A204.1 (cell line): ENCODE data around the gene EBP.
"Not testable (repeated sequence)": the region's sequence is repeated elsewhere in the genome, so short reads cannot be mapped to it uniquely, and the experiment has no call there.

Experiments used
- FAIRE-seq: peaks from 2 replicates; lab custom pipeline; 2012; peaks lifted over from hg19 to GRCh38; lab: Jason Lieb, UNC

Gene EBP

DNA sequence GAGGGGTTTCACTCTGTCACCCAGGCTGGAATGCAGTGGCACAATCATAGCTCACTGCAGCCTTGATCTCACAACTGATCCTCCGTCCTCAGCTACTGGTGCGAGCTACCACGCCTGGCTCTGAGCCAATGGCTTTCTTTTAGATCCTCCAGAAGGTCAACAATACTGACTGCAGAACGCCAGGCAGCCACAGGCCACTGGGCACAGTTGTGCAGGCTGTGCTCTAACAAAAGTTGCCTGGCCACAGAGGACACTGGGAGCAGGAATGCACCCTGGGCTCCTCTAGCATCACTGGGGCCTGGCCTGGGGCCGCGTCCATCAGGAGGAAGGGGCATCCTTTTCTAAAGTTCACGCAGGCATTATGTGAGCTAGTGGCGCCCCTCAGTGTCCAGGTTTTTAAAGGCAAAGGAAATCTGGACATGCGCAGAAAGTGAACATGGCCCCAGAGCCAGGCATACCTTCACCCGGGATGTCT lies 27.7 kb upstream of the EBP start:
- no peak for FAIRE-seq

DNA sequence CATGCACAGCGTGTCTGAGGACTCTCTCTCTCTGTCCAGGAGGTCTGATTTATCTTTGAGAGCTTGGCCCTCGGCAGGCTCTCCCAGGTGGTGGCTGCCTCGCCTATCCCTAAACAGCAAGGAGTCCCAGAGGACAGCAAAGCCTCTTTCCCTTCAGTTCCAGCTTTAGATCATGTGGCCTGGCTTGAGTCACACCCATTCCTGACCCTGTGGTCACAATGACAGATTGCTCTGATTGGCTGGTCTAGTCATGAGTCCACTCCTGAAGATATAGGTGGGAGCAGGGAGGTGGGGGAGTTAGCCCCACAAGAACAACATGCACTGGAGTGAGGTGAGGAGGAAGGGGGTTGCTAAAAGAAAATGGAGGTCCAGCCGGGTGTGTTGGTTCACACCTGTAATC lies 24.9 kb upstream of the EBP start:
- no peak for FAIRE-seq

DNA sequence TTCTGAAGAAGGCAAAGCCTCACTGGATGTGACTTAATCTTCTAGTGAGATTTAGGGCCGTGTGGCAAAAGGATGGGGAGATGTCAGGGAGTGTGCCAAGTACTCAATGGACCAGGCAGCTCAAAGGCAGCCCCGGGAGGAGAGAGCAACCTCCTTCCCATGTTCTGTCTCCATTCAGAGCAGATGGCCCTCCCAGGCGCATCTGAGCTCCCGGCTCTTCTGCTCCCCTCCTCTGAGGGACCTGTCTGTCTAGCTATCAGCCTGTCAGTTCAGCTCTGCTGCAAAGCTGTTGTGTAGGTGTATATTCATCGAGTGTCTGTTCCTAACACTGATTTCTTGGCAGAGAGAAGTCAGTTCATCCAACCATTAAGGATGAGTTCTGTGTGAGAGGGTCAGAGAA lies 23.7 kb upstream of the EBP start:
- FAIRE-seq, result no peak

DNA sequence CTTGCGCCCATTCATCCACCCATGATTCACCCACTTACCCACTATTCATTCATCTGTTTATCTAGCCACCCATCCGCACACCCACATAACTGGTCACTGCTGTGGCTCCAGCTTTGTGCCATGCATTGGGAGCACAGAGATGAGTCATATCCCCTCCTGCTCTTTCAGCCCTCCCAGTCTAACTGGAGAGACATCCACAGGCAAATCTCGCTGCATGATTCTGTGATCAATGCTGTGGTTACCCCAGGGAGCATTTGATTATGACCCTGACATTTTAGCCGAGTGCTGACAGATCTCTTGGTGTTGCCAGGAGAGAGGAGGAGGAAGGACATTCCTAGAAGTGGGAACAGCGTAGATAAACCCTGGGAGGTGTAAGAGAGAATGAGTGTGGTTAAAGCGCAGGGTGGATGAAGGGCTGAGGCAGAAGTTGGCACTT lies 23.2 kb upstream of the EBP start:
- FAIRE-seq, result no peak

DNA sequence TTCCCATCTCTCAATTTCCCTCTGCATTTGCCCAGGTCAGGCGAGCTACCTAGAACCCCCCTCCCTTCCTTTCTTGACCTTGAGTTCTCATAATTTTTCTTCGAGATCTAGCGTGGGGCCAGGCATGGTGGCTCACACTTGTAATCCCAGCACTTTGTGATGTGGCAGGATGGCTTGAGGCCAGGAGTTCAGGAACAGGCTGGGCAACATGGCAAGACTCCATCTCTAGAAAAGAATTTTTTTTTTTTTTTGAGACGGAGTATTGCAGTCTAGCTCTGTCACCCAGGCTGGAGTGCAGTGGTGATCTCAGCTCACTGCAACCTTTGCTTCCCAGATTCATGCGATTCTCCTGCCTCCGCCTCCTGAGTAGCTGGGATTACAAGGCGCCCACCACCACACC lies 17.3 kb upstream of the EBP start:
- no peak for FAIRE-seq

DNA sequence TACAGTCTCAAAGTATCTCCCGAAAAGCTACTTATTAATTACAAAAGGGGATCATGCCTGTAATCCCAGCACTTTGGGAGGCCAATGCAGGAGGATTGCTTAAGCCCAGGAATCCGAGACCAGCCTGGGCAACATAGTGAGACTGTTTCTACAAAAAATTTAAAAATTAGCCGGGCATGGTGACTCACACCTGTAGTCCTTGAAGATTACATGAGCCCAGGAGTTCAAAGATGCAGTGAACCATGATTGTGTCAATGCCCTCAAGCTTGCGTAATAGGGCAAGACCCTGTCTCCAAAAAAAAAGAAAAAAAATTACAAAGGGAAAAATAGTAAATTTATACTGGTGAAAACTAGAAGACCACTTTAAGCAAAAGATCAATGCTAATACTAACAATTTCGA lies 16.1 kb upstream of the EBP start:
- no peak for FAIRE-seq

DNA sequence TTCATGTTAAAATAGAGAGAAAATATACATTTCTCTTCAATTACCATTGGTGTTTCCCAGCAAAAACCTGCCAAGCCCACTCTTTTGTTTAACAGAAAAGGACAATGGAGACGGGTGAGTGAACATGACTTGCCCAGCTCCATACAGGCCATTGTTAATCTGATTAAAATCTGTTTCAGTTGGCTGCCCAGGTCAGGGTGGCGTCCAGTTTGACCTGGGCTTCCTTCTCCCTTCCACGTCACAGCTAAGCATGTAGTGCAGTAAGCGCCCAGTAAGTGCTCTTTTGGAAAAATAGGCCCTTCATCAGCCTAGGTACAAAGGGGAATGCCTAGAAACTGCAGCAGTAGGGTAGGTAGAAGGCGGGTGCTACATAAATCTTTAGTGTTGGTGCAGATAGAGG lies 14.4 kb upstream of the EBP start:
- FAIRE-seq, result no peak

DNA sequence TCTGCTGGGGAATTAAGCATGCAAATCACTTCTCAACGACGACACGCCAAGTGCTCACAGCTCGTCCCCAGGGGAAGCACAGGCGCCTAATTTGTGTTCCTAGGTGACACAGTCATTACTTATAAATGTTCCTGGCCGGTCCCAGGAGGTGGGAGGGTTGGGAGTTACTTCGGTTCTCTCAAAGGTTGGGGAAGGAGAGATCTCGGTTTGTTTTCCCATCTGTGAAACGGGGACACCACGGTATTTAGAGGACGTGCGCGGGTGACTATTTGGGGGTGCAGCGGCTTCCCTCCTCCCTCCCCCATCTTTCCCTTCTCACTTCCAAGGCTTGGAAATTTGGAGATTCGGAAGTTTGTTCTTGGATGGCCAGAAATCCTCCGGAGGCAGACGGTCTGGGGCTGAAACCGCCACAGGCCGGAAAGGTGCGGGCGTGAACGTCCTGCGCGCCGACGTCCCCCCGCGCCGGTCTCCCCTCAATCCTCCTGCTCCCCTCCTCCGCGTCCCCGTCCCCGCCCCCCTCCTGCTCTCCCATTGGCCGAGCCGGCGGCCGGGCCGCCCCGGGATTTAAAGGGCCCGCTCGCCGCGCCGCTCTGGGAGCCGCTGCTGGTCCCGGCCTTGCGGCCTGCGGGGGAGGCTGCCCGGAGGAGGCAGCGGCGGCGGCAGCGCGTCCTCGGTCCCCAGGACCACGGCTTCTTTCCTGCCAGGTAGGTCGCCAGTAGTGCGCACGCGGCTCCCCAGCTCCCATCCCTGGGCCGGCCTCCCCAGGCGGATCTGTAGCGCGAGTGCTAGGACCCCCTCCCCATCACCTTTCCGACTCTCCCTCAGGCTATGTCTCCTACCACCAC lies 13.0 kb upstream of the EBP start, which contains the start of gene PORCN:
Gene PORCN, plus strand, starts transcription at position 593 of the 845 bp plus-strand sequence. CDS start 829 bp downstream, outside the sequence.
- FAIRE-seq, result no peak

DNA sequence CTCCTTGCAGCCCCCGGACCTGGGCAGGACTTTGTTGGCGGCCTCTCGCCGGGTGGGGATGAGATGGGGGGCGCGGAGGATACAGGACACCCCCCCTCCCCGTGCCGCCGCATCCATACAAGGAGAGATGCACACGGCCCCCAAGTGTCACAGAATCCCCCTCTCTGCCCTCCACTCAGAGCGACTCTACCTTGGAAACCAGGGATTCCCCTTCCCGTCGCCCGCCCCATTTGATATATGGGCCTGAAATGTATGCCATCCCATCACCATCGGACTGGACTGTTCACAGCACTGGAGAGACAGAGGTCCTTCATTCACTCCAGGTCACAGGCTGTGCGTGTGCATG lies 12.4 kb upstream of the EBP start:
- no peak for FAIRE-seq

DNA sequence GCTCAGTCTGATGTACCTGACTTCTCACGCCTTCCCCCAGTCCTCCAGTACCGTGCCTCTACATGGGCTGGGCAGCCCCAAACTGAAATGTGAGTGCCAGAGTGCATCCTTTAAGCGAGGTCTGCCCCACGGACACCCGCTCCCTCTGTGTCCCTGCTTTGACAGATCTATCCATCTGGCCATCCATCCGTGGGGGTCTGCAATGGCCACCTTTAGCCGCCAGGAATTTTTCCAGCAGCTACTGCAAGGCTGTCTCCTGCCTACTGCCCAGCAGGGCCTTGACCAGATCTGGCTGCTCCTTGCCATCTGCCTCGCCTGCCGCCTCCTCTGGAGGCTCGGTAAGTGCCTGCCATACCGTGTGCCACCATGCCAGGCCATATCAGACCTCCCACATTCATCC lies 12.0 kb upstream of the EBP start:
- no peak for FAIRE-seq

DNA sequence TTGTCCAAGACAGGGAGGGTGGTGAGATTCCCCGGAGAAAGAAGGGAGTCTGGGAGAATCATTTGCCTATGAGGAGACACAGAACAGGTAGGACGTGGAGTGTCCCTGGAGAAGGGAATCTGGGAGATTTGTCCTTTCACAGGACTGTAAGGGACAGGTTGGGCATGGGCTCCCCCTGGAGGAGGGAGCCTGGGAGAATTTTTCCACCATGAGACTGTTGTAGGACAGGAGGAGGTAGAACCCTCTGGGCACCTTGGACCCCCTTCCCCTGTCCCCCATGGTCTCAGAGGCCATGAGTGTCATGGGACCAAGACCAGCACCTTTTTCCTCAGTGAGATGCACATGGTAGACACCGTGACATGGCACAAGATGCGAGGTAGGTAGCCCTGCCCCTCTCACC lies 10.0 kb upstream of the EBP start:
- no peak for FAIRE-seq

DNA sequence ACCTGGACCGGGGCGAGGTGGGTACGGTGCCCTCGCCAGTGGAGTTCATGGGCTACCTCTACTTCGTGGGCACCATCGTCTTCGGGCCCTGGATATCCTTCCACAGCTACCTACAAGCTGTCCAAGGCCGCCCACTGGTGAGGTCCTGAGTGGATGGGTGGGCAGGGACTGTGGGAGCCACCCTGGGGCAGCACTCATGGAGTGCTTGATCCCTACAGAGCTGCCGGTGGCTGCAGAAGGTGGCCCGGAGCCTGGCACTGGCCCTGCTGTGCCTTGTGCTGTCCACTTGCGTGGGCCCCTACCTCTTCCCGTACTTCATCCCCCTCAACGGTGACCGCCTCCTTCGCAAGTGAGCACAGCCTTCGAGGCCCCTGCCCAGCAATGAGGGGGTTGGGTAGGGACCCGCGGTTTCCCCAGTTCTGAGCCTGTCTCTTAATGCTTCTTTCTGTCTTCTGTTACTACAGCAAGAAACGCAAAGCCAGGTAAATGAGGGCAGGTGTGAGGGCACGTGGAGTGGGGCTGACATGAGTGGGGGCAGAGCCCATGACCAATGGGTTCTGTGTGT lies 9.2 kb upstream of the EBP start:
- FAIRE-seq, result no peak

DNA sequence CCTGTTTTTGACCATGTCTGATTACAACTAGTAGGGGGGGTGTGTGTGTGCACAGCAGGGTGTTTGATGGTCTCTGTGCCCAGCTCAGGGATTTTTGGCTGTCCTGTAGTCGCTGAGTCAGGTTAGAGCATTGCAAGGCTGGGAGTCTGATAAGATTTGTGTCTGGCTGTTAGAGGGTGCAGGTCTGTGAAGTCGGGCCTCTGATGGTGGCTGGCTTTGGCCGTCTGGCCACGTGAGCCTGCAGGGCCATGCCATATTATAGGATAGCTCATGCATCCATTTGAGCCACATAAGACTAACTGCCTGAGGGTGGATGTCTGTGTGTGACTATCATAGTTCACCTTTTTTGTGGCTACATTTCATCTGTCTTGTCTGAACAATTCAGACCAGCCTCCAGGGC lies 7.9 kb upstream of the EBP start:
- no peak for FAIRE-seq

DNA sequence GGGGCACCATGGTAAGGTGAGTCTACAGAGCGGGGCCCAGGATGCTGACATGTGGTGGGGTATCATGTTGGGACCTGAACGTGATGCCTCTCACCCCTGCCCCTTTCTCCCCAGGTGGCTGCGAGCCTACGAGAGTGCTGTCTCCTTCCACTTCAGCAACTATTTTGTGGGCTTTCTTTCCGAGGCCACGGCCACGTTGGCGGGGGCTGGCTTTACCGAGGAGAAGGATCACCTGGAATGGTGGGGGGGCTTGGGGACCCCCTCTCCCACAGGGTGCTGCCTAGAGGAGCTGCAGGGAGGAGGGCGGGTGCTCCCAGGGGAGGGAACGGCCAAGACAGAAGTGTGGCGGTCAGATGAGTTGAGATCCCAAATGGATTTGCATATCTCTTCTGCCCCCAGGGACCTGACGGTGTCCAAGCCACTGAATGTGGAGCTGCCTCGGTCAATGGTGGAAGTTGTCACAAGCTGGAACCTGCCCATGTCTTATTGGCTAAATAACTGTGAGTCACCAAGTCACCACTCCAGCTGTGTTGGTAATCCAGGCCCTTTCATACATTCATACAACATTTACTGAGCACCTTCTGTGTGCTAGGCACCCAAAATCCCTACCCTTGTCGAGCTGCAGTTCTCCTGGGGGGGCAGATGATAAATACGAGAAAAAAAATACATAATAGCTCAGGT lies 7.3 kb upstream of the EBP start:
- no peak for FAIRE-seq

DNA sequence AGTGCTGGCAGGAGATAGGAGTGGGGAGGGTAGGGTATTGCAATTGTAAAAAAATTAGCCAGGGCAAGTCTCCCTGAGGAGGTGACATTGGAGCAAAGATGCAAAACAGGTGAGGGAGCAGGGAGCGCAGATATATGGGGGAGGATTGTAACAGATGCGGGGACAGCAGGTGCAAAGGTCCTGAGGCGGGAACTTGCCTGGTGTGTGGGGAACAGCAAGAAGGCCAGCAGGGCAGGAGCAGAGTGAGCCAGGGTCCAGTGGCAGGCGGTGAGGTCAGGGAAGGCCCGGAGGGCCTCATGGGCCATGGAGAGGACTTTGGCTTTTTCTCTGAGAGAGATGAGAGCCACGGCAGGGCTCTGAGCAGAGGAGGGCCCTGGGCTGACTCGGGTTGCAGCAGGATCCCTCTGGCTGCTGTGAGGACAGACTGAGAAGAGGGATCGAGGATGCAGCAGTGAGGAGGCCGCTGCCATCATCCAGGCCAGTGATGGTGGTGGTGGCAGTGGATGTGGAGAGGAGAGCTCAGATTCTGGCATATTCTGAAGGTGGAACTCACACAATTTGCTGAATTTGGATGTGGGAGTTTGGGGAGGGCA lies 6.6 kb upstream of the EBP start:
- FAIRE-seq, result no peak

DNA sequence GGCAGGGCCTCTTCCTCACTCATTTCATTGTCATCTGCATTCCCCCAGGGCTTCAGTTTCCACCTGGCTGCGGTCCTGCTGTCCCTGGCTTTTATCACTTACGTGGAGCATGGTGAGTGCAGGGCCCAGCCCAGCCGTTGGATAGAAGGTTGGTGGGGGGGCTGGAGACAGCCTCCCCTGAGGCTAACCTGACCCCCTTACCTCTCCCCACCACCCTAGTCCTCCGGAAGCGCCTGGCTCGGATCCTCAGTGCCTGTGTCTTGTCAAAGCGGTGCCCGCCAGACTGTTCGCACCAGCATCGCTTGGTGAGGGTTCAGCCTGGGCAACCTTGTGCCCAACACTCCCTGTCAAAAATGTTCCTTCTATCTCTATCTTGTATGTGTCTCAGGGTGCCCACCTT lies 5.8 kb upstream of the EBP start:
- FAIRE-seq, result no peak

DNA sequence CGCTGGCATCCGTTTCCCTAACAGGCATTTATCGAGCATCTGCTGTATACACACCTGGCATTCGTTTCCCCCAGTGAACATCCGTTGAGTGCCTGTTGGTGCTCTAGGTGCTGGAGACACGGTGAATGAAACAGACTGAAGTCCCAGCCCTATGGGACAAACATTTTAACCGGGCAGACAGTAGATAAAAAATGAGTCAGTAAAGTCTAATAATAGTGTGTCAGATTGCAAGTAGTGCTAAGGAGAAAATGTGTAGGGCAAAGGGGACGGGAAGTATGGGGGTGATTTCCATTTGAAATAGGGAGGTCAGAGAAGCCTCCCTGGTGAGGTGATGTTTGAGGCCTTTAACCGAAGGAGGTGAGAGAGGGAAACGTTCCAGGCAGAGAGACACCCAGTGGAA lies 5.3 kb upstream of the EBP start:
- no peak for FAIRE-seq

DNA sequence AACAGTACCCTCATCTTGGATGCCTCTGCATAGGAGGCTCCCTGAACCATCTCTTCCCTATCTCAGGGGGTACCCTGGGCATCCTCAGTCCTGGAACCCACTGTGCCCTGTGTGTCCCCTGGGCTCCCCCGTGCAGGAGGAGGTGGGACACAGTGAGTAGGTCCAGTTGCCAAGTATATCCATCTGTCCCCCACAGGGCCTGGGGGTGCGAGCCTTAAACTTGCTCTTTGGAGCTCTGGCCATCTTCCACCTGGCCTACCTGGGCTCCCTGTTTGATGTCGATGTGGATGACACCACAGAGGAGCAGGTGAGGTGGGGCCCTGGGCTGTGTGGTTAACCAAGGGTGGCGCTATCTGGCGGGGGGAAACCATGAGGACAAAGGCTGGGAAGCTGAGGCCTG lies 4.6 kb upstream of the EBP start:
- no peak for FAIRE-seq

DNA sequence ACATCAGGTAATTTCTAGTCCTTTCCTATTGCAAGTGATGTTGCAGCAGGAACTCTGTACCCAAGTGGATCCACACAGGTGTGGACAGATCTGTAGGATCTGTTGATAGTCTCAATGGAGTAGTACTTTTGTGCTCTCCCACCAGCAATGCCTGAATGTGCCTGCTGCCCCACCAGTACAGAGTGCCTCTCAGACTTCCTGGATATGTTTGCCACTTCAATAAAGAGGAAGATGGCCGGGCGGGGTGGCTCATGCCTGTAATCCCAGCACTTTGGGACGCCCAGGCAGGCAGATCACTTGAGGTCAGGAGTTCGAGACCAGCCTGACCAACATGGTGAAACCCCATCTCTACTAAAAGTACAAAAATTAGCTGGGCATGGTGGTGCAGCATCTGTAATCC lies 2.1 kb upstream of the EBP start:
- not testable (repeated sequence) for FAIRE-seq

DNA sequence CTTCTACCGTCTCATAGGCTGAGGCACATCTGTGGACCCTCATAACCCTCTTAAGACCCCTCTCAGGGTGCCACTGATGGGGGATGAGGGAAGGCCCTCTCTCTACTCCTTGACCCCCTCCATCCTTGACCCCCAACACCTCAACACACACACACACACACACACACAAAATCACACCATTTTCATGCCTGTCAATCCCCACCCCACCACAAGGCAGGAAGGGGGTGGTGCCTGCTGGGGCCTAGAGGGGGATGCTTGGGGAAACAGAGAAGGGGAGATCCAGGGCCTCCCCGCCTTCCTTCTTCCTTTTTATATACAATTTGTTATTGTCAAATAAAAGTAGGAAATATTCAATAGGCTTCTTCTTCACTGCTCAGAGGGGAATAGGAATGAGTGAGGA lies 1.2 kb upstream of the EBP start:
- FAIRE-seq, result no peak

DNA sequence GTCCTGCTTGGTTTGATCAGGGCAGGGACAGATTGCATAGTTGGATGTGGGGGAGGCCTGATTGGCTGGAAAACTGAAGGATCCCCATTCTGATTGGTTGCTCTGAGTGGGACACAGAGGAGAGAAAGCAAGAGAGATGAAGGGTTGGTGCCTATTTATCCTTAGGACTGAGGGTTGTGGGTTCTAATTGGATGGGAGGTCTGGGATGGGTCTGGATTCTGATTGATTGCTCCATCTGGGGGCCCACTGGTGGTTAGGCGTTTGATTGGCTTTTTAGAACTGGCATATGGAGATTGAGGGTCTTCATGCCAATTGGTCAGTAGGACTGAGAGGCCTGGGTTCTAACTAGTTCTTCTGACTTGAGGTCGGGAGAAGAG lies 644 bp upstream of the EBP start:
- FAIRE-seq, result no peak

DNA sequence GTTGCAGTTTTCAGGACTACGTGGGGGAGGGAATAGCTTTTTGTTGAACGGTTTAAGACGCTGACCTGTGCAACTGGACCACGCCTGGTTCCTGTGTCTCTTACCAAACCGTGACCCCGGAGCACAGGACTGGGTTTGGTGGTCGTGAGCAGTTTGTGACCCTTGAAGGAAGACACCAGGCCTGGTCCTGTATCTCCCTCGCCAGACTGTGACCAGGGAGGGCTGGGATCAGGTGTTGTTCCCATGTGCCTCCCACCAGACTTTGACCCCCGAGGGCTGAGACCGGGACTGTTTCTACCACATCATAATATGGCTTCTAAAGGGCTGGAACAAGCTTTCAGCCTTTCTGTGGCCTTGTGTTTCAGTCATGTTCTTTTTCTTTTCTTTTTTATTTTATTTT lies 683 bp downstream of the EBP start:
- no peak for FAIRE-seq

DNA sequence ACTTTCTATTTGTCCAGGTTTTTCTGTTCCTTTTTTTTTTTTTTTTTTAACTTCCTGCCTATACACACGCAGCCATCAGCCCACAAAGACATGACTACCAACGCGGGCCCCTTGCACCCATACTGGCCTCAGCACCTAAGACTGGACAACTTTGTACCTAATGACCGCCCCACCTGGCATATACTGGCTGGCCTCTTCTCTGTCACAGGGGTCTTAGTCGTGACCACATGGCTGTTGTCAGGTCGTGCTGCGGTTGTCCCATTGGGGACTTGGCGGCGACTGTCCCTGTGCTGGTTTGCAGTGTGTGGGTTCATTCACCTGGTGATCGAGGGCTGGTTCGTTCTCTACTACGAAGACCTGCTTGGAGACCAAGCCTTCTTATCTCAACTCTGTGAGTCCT lies 2.1 kb downstream of the EBP start:
- FAIRE-seq, result no peak
